CD4-positive, alpha-beta T cell (primary cell): Measurements from ENCODE around the gene ZDHHC18. TPM values are rescaled to one million over a fixed set of nuclear protein-coding genes. Genes with fewer than 3 reads are reported as not detected.

Source experiments
- ATAC-seq: fragments of 200-7000 bp; cut with Tn5 transposase; one replicate; pipeline ENCODE4 v1.10.0; 2022; ENCODE audit warnings: mild to moderate bottlenecking; ENCODE audit not compliant: poor library complexity
- CTCF ChIA-PET: fragments of 350-600 bp; sonication (Branson Sonifier 250); formaldehyde crosslinking; loops from one replicate; lab custom pipeline; 2021; ENCODE audit warnings: antibody characterized with exemption, inconsistent platforms; lab: Charles Lee
- POLR2A ChIA-PET: fragments of 350-600 bp; sonication (Branson Sonifier 250); formaldehyde crosslinking; loops from one replicate; lab custom pipeline; 2021; ENCODE audit warnings: antibody characterized with exemption, inconsistent platforms; lab: Charles Lee
- DNase-seq, 14 experiments: peaks; one replicate each; pipeline ENCODE4 v3.0.0-alpha.2; 2013 to 2020; ENCODE audit warnings: mixed read lengths in 2 of 14
- H3K27ac ChIP-seq, 2 donors: one replicate each; pipeline versions ENCODE4 v1.5.1 to v1.7.0; 2013; ENCODE audit warnings: low read length in 2 of 2, low read depth in 1 of 2, mild to moderate bottlenecking in 1 of 2
- H3K27me3 ChIP-seq, 2 experiments: 1 replicate in 1 of 2; 2 replicates in 1 of 2; pipeline versions ENCODE4 v1.6.1 to v1.7.0; 2013; ENCODE audit warnings: low read length in 2 of 2, control low read depth in 1 of 2, mild to moderate bottlenecking in 1 of 2, moderate library complexity in 1 of 2; ENCODE audit not compliant: insufficient read depth in 2 of 2, control insufficient read depth in 1 of 2
- H3K36me3 ChIP-seq: one replicate; pipeline ENCODE4 v1.6.1; 2013; ENCODE audit warnings: low read length, control low read depth; ENCODE audit not compliant: insufficient read depth
- H3K4me1 ChIP-seq: one replicate; pipeline ENCODE4 v1.6.1; 2013; ENCODE audit warnings: low read length, control low read depth; ENCODE audit not compliant: insufficient read depth
- H3K4me3 ChIP-seq: one replicate; pipeline ENCODE4 v1.5.1; 2013; ENCODE audit warnings: mild to moderate bottlenecking, low read length, moderate library complexity
- H3K9me3 ChIP-seq, 2 experiments: 1 replicate in 1 of 2; 2 replicates in 1 of 2; pipeline versions ENCODE4 v1.6.1 to v1.7.0; 2013; ENCODE audit warnings: low read length in 2 of 2, mild to moderate bottlenecking in 2 of 2, control low read depth in 1 of 2, moderate library complexity in 1 of 2; ENCODE audit not compliant: control insufficient read depth in 1 of 2, insufficient read depth in 1 of 2
- H3K27ac Mint-ChIP-seq: one replicate; pipeline ENCODE4 v1.8.0; 2020; ENCODE audit warnings: mixed read lengths
- H3K27me3 Mint-ChIP-seq: one replicate; pipeline ENCODE4 v1.8.0; 2021; ENCODE audit warnings: mixed read lengths
- H3K36me3 Mint-ChIP-seq: one replicate; pipeline ENCODE4 v1.8.0; 2021; ENCODE audit warnings: low read depth, mixed read lengths
- H3K4me1 Mint-ChIP-seq: one replicate; pipeline ENCODE4 v1.8.0; 2021; ENCODE audit warnings: low read depth, mixed read lengths
- H3K4me3 Mint-ChIP-seq: one replicate; pipeline ENCODE4 v1.8.0; 2020; ENCODE audit warnings: mild to moderate bottlenecking, mixed read lengths
- H3K9me3 Mint-ChIP-seq: one replicate; pipeline ENCODE4 v1.8.0; 2020; ENCODE audit warnings: mixed read lengths
- intact Hi-C, 2 experiments: fragments of 100-400 bp; cut with DNase I in 1 of 2; cut with micrococcal nuclease in 1 of 2; formaldehyde crosslinking; loops; one replicate each; pipeline versions ENCODE4 v1.15.1 to v1.9.0; 2023 to 2025; cut with DNase I, micrococcal nuclease
- total RNA-seq, 174 experiments: library from RNA in 2 of 174; stranded (reverse) in 2 of 174; gene quantifications; one replicate each; pipeline ENCODE4 v1.2.3 and lab custom pipeline; 2021 to 2026
- TF ChIP-seq, protein P1 (sequence below): fragments of 200-600 bp; IDR thresholded peaks from one replicate; pipeline ENCODE4 v1.8.0; 2022; ENCODE audit warnings: antibody characterized with exemption, mild to moderate bottlenecking

ZDHHC18 gene
- total RNA-seq, 2 experiments from 2014 or later = 46.2 to 48.0 TPM

DNA sequence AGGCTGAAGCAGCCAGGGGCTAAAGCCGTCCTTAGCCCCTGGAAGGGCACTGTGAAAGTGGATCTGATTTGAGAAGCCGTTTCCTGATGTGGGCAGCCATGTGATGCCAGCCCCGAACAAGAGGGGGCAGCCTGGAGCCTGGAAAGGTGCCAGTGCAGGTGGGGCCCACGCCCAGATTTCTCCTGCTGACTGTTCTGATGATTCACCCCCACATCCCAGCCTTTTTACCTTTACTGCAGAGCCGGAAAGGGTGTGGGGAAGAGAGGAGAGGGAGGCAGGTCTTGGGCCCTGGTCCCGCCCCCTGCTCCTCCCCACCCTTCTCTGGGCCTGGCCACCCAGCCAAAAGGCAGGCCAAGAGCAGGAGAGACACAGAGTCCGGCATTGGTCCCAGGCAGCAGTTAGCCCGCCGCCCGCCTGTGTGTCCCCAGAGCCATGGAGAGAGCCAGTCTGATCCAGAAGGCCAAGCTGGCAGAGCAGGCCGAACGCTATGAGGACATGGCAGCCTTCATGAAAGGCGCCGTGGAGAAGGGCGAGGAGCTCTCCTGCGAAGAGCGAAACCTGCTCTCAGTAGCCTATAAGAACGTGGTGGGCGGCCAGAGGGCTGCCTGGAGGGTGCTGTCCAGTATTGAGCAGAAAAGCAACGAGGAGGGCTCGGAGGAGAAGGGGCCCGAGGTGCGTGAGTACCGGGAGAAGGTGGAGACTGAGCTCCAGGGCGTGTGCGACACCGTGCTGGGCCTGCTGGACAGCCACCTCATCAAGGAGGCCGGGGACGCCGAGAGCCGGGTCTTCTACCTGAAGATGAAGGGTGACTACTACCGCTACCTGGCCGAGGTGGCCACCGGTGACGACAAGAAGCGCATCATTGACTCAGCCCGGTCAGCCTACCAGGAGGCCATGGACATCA is 36.5 kb downstream of the ZDHHC18 start, which contains the start of gene SFN:
TSS of gene SFN (plus strand) at position 369 of the 904 bp plus-strand sequence. CDS start at position 433, 64 bp downstream.
- Histone ChIP-seq H3K4me1 (peaks cover 43% of the 10 kb centered on the region), H3K4me3 (peak within 1 kb of the TSS; percentile 99), H3K9me3 (no peaks in the 10 kb centered on the region), H3K27me3 (no peaks in the 10 kb centered on the region), H3K27ac (peak within 1 kb of the TSS; percentile 71 to 76), H3K36me3 (peaks cover 3% of the 10 kb centered on the region)
- peak; percentile 16 to 71 (median 42) for DNase-seq
- peaks cover 5% of the 10 kb centered on the region for H3K36me3 Mint-ChIP-seq
- H3K27ac Mint-ChIP-seq = peak within 1 kb of the TSS; percentile 66
- TF ChIP-seq, protein P1, sequence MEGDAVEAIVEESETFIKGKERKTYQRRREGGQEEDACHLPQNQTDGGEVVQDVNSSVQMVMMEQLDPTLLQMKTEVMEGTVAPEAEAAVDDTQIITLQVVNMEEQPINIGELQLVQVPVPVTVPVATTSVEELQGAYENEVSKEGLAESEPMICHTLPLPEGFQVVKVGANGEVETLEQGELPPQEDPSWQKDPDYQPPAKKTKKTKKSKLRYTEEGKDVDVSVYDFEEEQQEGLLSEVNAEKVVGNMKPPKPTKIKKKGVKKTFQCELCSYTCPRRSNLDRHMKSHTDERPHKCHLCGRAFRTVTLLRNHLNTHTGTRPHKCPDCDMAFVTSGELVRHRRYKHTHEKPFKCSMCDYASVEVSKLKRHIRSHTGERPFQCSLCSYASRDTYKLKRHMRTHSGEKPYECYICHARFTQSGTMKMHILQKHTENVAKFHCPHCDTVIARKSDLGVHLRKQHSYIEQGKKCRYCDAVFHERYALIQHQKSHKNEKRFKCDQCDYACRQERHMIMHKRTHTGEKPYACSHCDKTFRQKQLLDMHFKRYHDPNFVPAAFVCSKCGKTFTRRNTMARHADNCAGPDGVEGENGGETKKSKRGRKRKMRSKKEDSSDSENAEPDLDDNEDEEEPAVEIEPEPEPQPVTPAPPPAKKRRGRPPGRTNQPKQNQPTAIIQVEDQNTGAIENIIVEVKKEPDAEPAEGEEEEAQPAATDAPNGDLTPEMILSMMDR = peak; percentile 10
- ChIA-PET CTCF (interaction anchor here (0.6 to 1.1 kb wide), 2 partner anchors 37 to 292 kb away, joined by 3 to 4 read pairs; partner anchors contain the start of genes SLC9A1 and ZDHHC18), POLR2A (interaction anchor here (0.6 to 3.8 kb wide), 2 partner anchors 27 to 106 kb away, joined by 4 to 36 read pairs; partner anchors contain the start of gene GPN2)
- ATAC-seq = no peak
- H3K9me3 Mint-ChIP-seq = no peaks in the 10 kb centered on the region
- intact Hi-C loops = no loop called here
- H3K4me3 Mint-ChIP-seq = peak within 1 kb of the TSS; percentile 94
- H3K4me1 Mint-ChIP-seq = peaks cover 34% of the 10 kb centered on the region
- no peaks in the 10 kb centered on the region for H3K27me3 Mint-ChIP-seq

DNA sequence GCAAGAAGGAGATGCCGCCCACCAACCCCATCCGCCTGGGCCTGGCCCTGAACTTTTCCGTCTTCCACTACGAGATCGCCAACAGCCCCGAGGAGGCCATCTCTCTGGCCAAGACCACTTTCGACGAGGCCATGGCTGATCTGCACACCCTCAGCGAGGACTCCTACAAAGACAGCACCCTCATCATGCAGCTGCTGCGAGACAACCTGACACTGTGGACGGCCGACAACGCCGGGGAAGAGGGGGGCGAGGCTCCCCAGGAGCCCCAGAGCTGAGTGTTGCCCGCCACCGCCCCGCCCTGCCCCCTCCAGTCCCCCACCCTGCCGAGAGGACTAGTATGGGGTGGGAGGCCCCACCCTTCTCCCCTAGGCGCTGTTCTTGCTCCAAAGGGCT is 37.2 kb downstream of the ZDHHC18 start:
- intact Hi-C loops = loop anchor here in 1 of 2 experiments (2.0 kb wide), 1 partner anchor 57 kb away; the partner anchor contains the start of gene NUDC
- TF ChIP-seq, protein P1 = no peak
- Histone ChIP-seq H3K36me3 (no peaks in the 10 kb centered on the region), H3K4me1 (peaks cover 43% of the 10 kb centered on the region), H3K4me3 (peak overlapping the region; percentile 99), H3K9me3 (no peaks in the 10 kb centered on the region), H3K27ac (no peak overlapping the region), H3K27me3 (no peaks in the 10 kb centered on the region)
- Mint-ChIP-seq H3K27me3 (no peaks in the 10 kb centered on the region), H3K36me3 (no peaks in the 10 kb centered on the region), H3K27ac (peak overlapping the region; percentile 66), H3K4me1 (peaks cover 34% of the 10 kb centered on the region), H3K4me3 (peak overlapping the region; percentile 94), H3K9me3 (no peaks in the 10 kb centered on the region)
- POLR2A ChIA-PET = interaction anchor here (0.6 to 3.8 kb wide), 3 partner anchors 26 to 107 kb away, joined by 4 to 36 read pairs (median 14); partner anchors contain the start of gene GPN2
- DNase-seq (no peak), ATAC-seq (no peak)
- CTCF ChIA-PET = interaction anchor here (2.4 kb wide), 1 partner anchor 14 kb away, joined by 6 read pairs; no protein-coding TSS in a partner anchor
